Ascending aorta (tissue), 2 donors: ENCODE measurements around the gene TMED10. TPM values are rescaled to one million over a fixed set of nuclear protein-coding genes. Genes with fewer than 3 reads are reported as not detected.

Experiments used
- DNase-seq, 2 donors: peaks; one replicate each; pipeline ENCODE4 v3.0.0-alpha.2; 2019; ENCODE audit warnings: low spot score in 2 of 2
- H3K27ac ChIP-seq, 2 donors: fragments of 200-600 bp; sonication (generic); one replicate each; pipeline ENCODE4 v1.5.1; 2016 to 2017; ENCODE audit warnings: mild to moderate bottlenecking in 1 of 2
- H3K27me3 ChIP-seq: fragments of 200-600 bp; sonication (generic); one replicate; pipeline ENCODE4 v1.5.1; 2017
- H3K36me3 ChIP-seq, 2 donors: fragments of 200-600 bp; sonication (generic); one replicate each; pipeline ENCODE4 v1.5.1; 2016
- H3K4me1 ChIP-seq, 2 donors: fragments of 200-600 bp; sonication (generic); one replicate each; pipeline ENCODE4 v1.5.1; 2016 to 2017; ENCODE audit warnings: mild to moderate bottlenecking in 1 of 2
- H3K4me3 ChIP-seq, 2 donors: fragments of 200-600 bp; sonication (generic); one replicate each; pipeline ENCODE4 v1.5.1; 2016 to 2017; ENCODE audit warnings: mild to moderate bottlenecking in 1 of 2
- H3K9me3 ChIP-seq, 2 donors: fragments of 200-600 bp; sonication (generic); one replicate each; pipeline ENCODE4 v1.5.1; 2016
- CTCF ChIP-seq, 3 experiments: fragments of 200-600 bp in 2 of 3; fragments of 450-650 bp in 1 of 3; sonication (generic) in 2 of 3; IDR thresholded peaks; one replicate each; pipeline ENCODE4 v1.5.1; 2016 to 2019; ENCODE audit warnings: antibody characterized with exemption in 3 of 3, mild to moderate bottlenecking in 1 of 3, moderate library complexity in 1 of 3
- intact Hi-C: fragments of 100-400 bp; cut with DNase I; formaldehyde crosslinking; loops from one replicate; pipeline ENCODE4 v1.15.1; 2023
- total RNA-seq: library from RNA; depleted of rRNA; stranded (reverse); fragments of >200 nt; gene quantifications from one replicate; pipeline ENCODE4 v1.1.0, GENCODE V29; 2016

The TMED10 gene
- 190 TPM for total RNA-seq

- intact Hi-C loops = loop anchor here (1.0 to 5.0 kb wide), 5 partner anchors 61 to 251 kb away; partner anchors contain the start of gene JDP2
- H3K4me1 ChIP-seq = peaks cover 0 to 15% of the 10 kb centered on the region in 2 donors
- TF ChIP-seq CTCF (IDR thresholded peaks at IDR 0.05) = peak in 1 of 3 experiments; percentile 10
Observed at GRCh38 chr14:75176142-75176820, at the start of gene TMED10. TMED10 (minus strand) TSS chr14:75176612; CDS start chr14:75176579, 33 bp downstream.

GRCh38 chr14:75224561-75224960 is 48.1 kb upstream of the TMED10 start:
- H3K9me3 ChIP-seq = no peaks in the 10 kb centered on the region
- no peaks in the 10 kb centered on the region for H3K4me1 ChIP-seq
- no peak overlapping the region for H3K27ac ChIP-seq
- TF ChIP-seq CTCF (IDR thresholded peaks at IDR 0.05) = no peak
- intact Hi-C loops = no loop called here
- no peaks in the 10 kb centered on the region for H3K27me3 ChIP-seq
- H3K4me3 ChIP-seq = no peak overlapping the region
- no peak for DNase-seq
- no peaks in the 10 kb centered on the region for H3K36me3 ChIP-seq

More at GRCh38 chr14:75176142-75176820, at the start of gene TMED10:
- H3K4me3 ChIP-seq = peak within 1 kb of the TSS; percentile 92 to 97
- H3K36me3 ChIP-seq = no peaks in the 10 kb centered on the region
- no peaks in the 10 kb centered on the region for H3K9me3 ChIP-seq
- peak within 1 kb of the TSS; percentile 99 to 100 for H3K27ac ChIP-seq
- DNase-seq = peak; percentile 55 to 92
- no peaks in the 10 kb centered on the region for H3K27me3 ChIP-seq

GRCh38 chr14:75223664-75224154 is 47.3 kb upstream of the TMED10 start:
- Histone ChIP-seq H3K36me3 (no peaks in the 10 kb centered on the region), H3K27ac (no peak overlapping the region), H3K4me1 (no peaks in the 10 kb centered on the region), H3K4me3 (no peak overlapping the region), H3K27me3 (no peaks in the 10 kb centered on the region), H3K9me3 (no peaks in the 10 kb centered on the region)
- TF ChIP-seq CTCF (IDR thresholded peaks at IDR 0.05) = no peak
- intact Hi-C loops = no loop called here
- DNase-seq = no peak

- no peak overlapping the region for H3K27ac ChIP-seq
- H3K4me3 ChIP-seq = no peak overlapping the region
- H3K36me3 ChIP-seq = no peaks in the 10 kb centered on the region
- intact Hi-C loops = no loop called here
- TF ChIP-seq CTCF (IDR thresholded peaks at IDR 0.05) = no peak
- peak; percentile 29 to 74 for DNase-seq
- H3K9me3 ChIP-seq = no peaks in the 10 kb centered on the region
- H3K4me1 ChIP-seq = no peaks in the 10 kb centered on the region
- no peaks in the 10 kb centered on the region for H3K27me3 ChIP-seq
Observed at GRCh38 chr14:75222208-75222701, 45.8 kb upstream of the TMED10 start.

- H3K4me1 ChIP-seq = no peaks in the 10 kb centered on the region
- no peaks in the 10 kb centered on the region for H3K9me3 ChIP-seq
- TF ChIP-seq CTCF (IDR thresholded peaks at IDR 0.05) = no peak
- intact Hi-C loops = no loop called here
- no peak for DNase-seq
- H3K27me3 ChIP-seq = no peaks in the 10 kb centered on the region
- no peak overlapping the region for H3K4me3 ChIP-seq
- no peak overlapping the region for H3K27ac ChIP-seq
- H3K36me3 ChIP-seq = no peaks in the 10 kb centered on the region
Observed at GRCh38 chr14:75221797-75222196, 45.4 kb upstream of the TMED10 start.
